ENCODE results near the gene CCNG2.

Gene CCNG2

DNA sequence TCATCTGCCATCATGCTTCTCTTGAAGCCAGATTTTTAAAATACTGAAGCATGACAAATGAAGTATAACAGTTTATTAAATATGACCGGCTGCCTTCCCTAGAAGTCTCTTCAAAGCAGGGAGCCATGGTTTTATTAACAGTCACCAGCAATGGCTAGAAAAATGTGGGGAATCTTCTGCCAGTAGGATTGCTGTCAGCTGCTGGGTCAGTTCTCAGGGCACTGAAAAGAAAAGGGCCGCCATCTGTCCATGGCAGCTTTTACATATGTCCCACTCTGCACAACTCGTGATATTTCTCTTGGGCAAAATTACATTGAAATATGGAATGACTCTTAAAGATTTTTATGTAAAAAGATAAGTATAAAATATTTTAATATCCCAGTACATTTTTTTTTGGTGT is 2.8 kb downstream of the CCNG2 start:
- Histone ChIP-seq H4K8ac (ENCODE audit: low read depth, low read length) (no peak overlapping the region), H2AK5ac (ENCODE audit: low read length) (no peak overlapping the region), H3K36me3 (ENCODE audit: control insufficient read depth, insufficient read depth, low read length) (peaks cover 4% of the 10 kb centered on the region), H3K4me3 (ENCODE audit: low read length) (no peak overlapping the region), H3K18ac (ENCODE audit: low read length) (no peak overlapping the region), H3K27me3 (ENCODE audit: insufficient read depth, low read length, poor library complexity) (no peaks in the 10 kb centered on the region), H3K27ac (ENCODE audit: low read depth, low read length) (no peak overlapping the region), H3K79me2 (ENCODE audit: control insufficient read depth, insufficient read depth, low read length) (peaks cover 10% of the 10 kb centered on the region), H3K4me2 (ENCODE audit: low read length) (no peak overlapping the region), H3K23ac (ENCODE audit: low read length) (no peak overlapping the region), H3K4me1 (ENCODE audit: control insufficient read depth, low read depth, low read length) (no peaks in the 10 kb centered on the region), H2BK15ac (replicated peaks; ENCODE audit: low read depth) (no peak overlapping the region), H3K4ac (ENCODE audit: low read depth, low read length) (no peak overlapping the region), H4K5ac (ENCODE audit: low read length) (no peak overlapping the region), H3K79me1 (ENCODE audit: low read length) (no peaks in the 10 kb centered on the region), H3K56ac (ENCODE audit: low read length) (no peak overlapping the region), H2BK5ac (ENCODE audit: low read length) (no peak overlapping the region), H2BK120ac (ENCODE audit: low read depth, low read length) (no peak overlapping the region), H3K9ac (ENCODE audit: low read length) (peak overlapping the region; percentile 31)
- DNase-seq = no peak
- whole genome bisulfite sequencing (ENCODE audit: extremely low coverage, insufficient coverage, low lambda C conversion rate) = no CpG with 5 or more reads among the region's 3 CpGs

DNA sequence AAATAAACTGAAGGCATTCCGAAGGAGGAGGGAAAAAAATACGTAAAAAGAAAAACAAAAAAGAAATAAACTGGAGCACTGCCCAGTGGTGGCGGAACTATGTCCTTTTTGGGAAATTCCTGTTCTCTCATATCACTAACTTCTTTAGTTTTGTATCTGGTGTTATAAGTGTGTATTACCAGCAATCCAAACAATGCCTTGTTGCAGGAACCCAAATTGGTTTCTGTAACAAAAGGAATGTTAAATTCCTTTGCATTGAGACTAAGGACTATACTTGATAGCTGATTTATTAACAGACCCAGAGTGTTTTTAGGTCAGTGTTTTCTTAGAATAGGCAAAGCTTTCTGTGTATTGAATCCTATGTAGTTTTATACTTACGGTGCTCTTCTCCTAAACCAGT is 6.6 kb downstream of the CCNG2 start:
- no peaks in the 10 kb centered on the region for H3K4me1 ChIP-seq (ENCODE audit: control insufficient read depth, low read depth, low read length)
- H3K4me2 ChIP-seq (ENCODE audit: low read length) = no peak overlapping the region
- no peak overlapping the region for H3K9ac ChIP-seq (ENCODE audit: low read length)
- H3K4me3 ChIP-seq (ENCODE audit: low read length) = no peak overlapping the region
- no peak overlapping the region for H2BK15ac ChIP-seq (replicated peaks; ENCODE audit: low read depth)
- H3K27ac ChIP-seq (ENCODE audit: low read depth, low read length) = no peak overlapping the region
- no peak overlapping the region for H3K18ac ChIP-seq (ENCODE audit: low read length)
- H3K79me1 ChIP-seq (ENCODE audit: low read length) = no peaks in the 10 kb centered on the region
- H3K36me3 ChIP-seq (ENCODE audit: control insufficient read depth, insufficient read depth, low read length) = peaks cover 4% of the 10 kb centered on the region
- H3K27me3 ChIP-seq (ENCODE audit: insufficient read depth, low read length, poor library complexity) = no peaks in the 10 kb centered on the region
- no peak overlapping the region for H2BK5ac ChIP-seq (ENCODE audit: low read length)
- no CpG with 5 or more reads among the region's 4 CpGs for WGBS (ENCODE audit: extremely low coverage, insufficient coverage, low lambda C conversion rate)
- no peak overlapping the region for H4K8ac ChIP-seq (ENCODE audit: low read depth, low read length)
- no peak overlapping the region for H3K4ac ChIP-seq (ENCODE audit: low read depth, low read length)
- H4K5ac ChIP-seq (ENCODE audit: low read length) = no peak overlapping the region
- H2BK120ac ChIP-seq (ENCODE audit: low read depth, low read length) = no peak overlapping the region
- no peak for DNase-seq
- no peak overlapping the region for H2AK5ac ChIP-seq (ENCODE audit: low read length)
- no peak overlapping the region for H3K23ac ChIP-seq (ENCODE audit: low read length)
- peaks cover 2% of the 10 kb centered on the region for H3K79me2 ChIP-seq (ENCODE audit: control insufficient read depth, insufficient read depth, low read length)
- no peak overlapping the region for H3K56ac ChIP-seq (ENCODE audit: low read length)

DNA sequence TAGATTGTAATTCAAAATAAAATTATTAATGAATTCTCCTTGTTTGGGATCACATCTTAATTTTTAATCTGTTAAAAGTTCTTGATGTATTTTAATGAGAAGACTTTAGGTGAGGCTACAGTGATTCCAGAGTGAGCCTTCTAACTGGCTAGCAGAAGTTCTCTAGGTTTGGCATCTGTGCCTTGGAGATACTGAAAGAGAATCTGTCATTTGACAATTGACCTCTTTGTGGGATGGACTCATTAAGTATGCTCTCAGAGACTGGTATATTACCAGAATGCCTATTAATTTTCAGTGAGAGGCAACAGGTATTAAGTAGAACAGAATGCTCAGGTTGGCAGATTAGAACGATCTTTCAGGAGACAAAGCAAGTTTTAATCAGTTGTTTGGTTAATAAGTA is 10.2 kb downstream of the CCNG2 start:
- H3K9ac ChIP-seq (ENCODE audit: low read length) = no peak overlapping the region
- no peak for DNase-seq
- no peak overlapping the region for H3K4me2 ChIP-seq (ENCODE audit: low read length)
- no peak overlapping the region for H3K4ac ChIP-seq (ENCODE audit: low read depth, low read length)
- WGBS (ENCODE audit: extremely low coverage, insufficient coverage, low lambda C conversion rate) = no CpG with 5 or more reads among the region's 1 CpG
- H3K27ac ChIP-seq (ENCODE audit: low read depth, low read length) = no peak overlapping the region
- no peak overlapping the region for H2BK15ac ChIP-seq (replicated peaks; ENCODE audit: low read depth)
- no peak overlapping the region for H4K8ac ChIP-seq (ENCODE audit: low read depth, low read length)
- no peaks in the 10 kb centered on the region for H3K4me1 ChIP-seq (ENCODE audit: control insufficient read depth, low read depth, low read length)
- H4K5ac ChIP-seq (ENCODE audit: low read length) = no peak overlapping the region
- H2BK120ac ChIP-seq (ENCODE audit: low read depth, low read length) = no peak overlapping the region
- no peaks in the 10 kb centered on the region for H3K79me2 ChIP-seq (ENCODE audit: control insufficient read depth, insufficient read depth, low read length)
- H3K4me3 ChIP-seq (ENCODE audit: low read length) = no peak overlapping the region
- no peaks in the 10 kb centered on the region for H3K27me3 ChIP-seq (ENCODE audit: insufficient read depth, low read length, poor library complexity)
- no peak overlapping the region for H3K23ac ChIP-seq (ENCODE audit: low read length)
- H2BK5ac ChIP-seq (ENCODE audit: low read length) = no peak overlapping the region
- no peak overlapping the region for H3K18ac ChIP-seq (ENCODE audit: low read length)
- H2AK5ac ChIP-seq (ENCODE audit: low read length) = no peak overlapping the region
- H3K36me3 ChIP-seq (ENCODE audit: control insufficient read depth, insufficient read depth, low read length) = peaks cover 4% of the 10 kb centered on the region
- no peak overlapping the region for H3K56ac ChIP-seq (ENCODE audit: low read length)
- no peaks in the 10 kb centered on the region for H3K79me1 ChIP-seq (ENCODE audit: low read length)

DNA sequence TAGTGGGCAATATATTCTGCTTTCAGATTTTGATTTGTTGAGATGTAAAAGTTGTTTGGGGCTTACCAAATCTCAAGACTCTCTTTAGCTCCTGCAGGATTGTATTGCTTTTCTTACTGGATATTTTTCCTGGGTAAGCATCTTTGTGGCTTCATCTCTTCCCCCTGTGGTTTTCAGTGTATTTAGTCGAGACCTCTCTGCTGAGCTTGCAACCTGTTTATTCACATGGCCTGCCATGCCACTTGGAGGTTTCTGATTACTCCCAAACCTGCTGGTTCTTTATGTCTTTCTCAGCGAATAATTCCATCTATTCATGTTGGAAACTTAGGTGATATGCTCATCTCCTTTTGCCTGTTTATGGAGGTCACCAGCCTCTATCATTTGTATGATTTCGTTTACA is 10.9 kb downstream of the CCNG2 start:
- no peak overlapping the region for H3K23ac ChIP-seq (ENCODE audit: low read length)
- no peak overlapping the region for H2BK120ac ChIP-seq (ENCODE audit: low read depth, low read length)
- no CpG with 5 or more reads among the region's 3 CpGs for WGBS (ENCODE audit: extremely low coverage, insufficient coverage, low lambda C conversion rate)
- no peak overlapping the region for H3K4ac ChIP-seq (ENCODE audit: low read depth, low read length)
- no peak overlapping the region for H3K27ac ChIP-seq (ENCODE audit: low read depth, low read length)
- no peak overlapping the region for H4K8ac ChIP-seq (ENCODE audit: low read depth, low read length)
- peaks cover 4% of the 10 kb centered on the region for H3K36me3 ChIP-seq (ENCODE audit: control insufficient read depth, insufficient read depth, low read length)
- H2BK15ac ChIP-seq (replicated peaks; ENCODE audit: low read depth) = no peak overlapping the region
- no peak for DNase-seq
- H2BK5ac ChIP-seq (ENCODE audit: low read length) = no peak overlapping the region
- no peak overlapping the region for H3K4me3 ChIP-seq (ENCODE audit: low read length)
- no peak overlapping the region for H3K18ac ChIP-seq (ENCODE audit: low read length)
- H3K79me1 ChIP-seq (ENCODE audit: low read length) = no peaks in the 10 kb centered on the region
- no peak overlapping the region for H4K5ac ChIP-seq (ENCODE audit: low read length)
- no peak overlapping the region for H3K4me2 ChIP-seq (ENCODE audit: low read length)
- H3K79me2 ChIP-seq (ENCODE audit: control insufficient read depth, insufficient read depth, low read length) = no peaks in the 10 kb centered on the region
- no peaks in the 10 kb centered on the region for H3K4me1 ChIP-seq (ENCODE audit: control insufficient read depth, low read depth, low read length)
- H3K9ac ChIP-seq (ENCODE audit: low read length) = no peak overlapping the region
- no peaks in the 10 kb centered on the region for H3K27me3 ChIP-seq (ENCODE audit: insufficient read depth, low read length, poor library complexity)
- H2AK5ac ChIP-seq (ENCODE audit: low read length) = no peak overlapping the region
- no peak overlapping the region for H3K56ac ChIP-seq (ENCODE audit: low read length)

DNA sequence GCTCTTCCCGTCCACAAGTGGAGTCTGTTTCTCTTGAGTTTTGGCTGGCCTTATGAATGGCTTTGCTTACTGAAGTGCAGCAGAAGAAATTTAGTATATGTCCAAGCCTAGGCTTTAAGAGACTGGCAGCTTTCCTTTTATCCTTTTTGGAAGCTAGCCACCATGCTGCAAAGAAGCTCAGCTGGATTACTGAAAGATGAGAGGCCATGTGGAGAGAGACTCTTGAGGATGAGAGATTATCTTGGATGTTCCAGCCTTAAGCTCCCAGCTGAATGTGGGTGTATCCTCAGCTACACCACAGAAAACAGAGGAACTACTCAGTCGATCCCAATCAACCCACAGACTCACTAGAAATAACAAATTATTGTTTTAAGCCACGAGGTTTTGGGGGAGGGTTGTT is 12.5 kb downstream of the CCNG2 start:
- no peaks in the 10 kb centered on the region for H3K4me1 ChIP-seq (ENCODE audit: control insufficient read depth, low read depth, low read length)
- no peaks in the 10 kb centered on the region for H3K27me3 ChIP-seq (ENCODE audit: insufficient read depth, low read length, poor library complexity)
- H3K23ac ChIP-seq (ENCODE audit: low read length) = no peak overlapping the region
- WGBS (ENCODE audit: extremely low coverage, insufficient coverage, low lambda C conversion rate) = no CpG with 5 or more reads among the region's 3 CpGs
- H2BK5ac ChIP-seq (ENCODE audit: low read length) = no peak overlapping the region
- no peak overlapping the region for H2BK120ac ChIP-seq (ENCODE audit: low read depth, low read length)
- H3K56ac ChIP-seq (ENCODE audit: low read length) = no peak overlapping the region
- no peaks in the 10 kb centered on the region for H3K79me1 ChIP-seq (ENCODE audit: low read length)
- no peak overlapping the region for H3K4ac ChIP-seq (ENCODE audit: low read depth, low read length)
- H3K36me3 ChIP-seq (ENCODE audit: control insufficient read depth, insufficient read depth, low read length) = peaks cover 2% of the 10 kb centered on the region
- no peak overlapping the region for H4K5ac ChIP-seq (ENCODE audit: low read length)
- H3K27ac ChIP-seq (ENCODE audit: low read depth, low read length) = no peak overlapping the region
- H3K79me2 ChIP-seq (ENCODE audit: control insufficient read depth, insufficient read depth, low read length) = no peaks in the 10 kb centered on the region
- no peak overlapping the region for H3K4me3 ChIP-seq (ENCODE audit: low read length)
- H4K8ac ChIP-seq (ENCODE audit: low read depth, low read length) = no peak overlapping the region
- H2AK5ac ChIP-seq (ENCODE audit: low read length) = no peak overlapping the region
- no peak overlapping the region for H3K18ac ChIP-seq (ENCODE audit: low read length)
- H3K4me2 ChIP-seq (ENCODE audit: low read length) = no peak overlapping the region
- no peak for DNase-seq
- no peak overlapping the region for H3K9ac ChIP-seq (ENCODE audit: low read length)
- H2BK15ac ChIP-seq (replicated peaks; ENCODE audit: low read depth) = no peak overlapping the region

DNA sequence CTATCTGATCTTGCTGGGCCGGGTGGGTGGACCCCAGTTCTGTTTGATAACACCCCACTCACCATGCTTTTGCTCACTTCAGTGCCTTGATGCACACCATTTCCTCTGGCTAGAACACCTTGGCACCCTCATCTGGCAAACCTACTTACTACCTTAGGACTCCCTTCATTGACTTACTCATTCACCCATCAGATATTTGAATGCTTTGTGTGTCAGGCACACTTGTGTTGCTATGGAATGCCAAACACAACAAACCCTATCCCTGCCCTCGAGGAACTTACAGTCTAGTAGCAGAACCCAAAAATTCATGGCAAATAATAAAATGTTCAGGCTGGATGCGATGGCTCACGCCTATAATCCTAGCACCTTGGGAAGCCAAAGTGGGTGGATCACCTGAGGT is 13.9 kb downstream of the CCNG2 start:
- Histone ChIP-seq H2BK120ac (ENCODE audit: low read depth, low read length) (no peak overlapping the region), H3K36me3 (ENCODE audit: control insufficient read depth, insufficient read depth, low read length) (peaks cover 2% of the 10 kb centered on the region), H2AK5ac (ENCODE audit: low read length) (no peak overlapping the region), H4K8ac (ENCODE audit: low read depth, low read length) (no peak overlapping the region), H3K79me2 (ENCODE audit: control insufficient read depth, insufficient read depth, low read length) (no peaks in the 10 kb centered on the region), H3K4me2 (ENCODE audit: low read length) (no peak overlapping the region), H3K27ac (ENCODE audit: low read depth, low read length) (no peak overlapping the region), H3K4me1 (ENCODE audit: control insufficient read depth, low read depth, low read length) (no peaks in the 10 kb centered on the region), H4K5ac (ENCODE audit: low read length) (no peak overlapping the region), H3K79me1 (ENCODE audit: low read length) (no peaks in the 10 kb centered on the region), H3K23ac (ENCODE audit: low read length) (no peak overlapping the region), H3K4ac (ENCODE audit: low read depth, low read length) (no peak overlapping the region), H2BK15ac (replicated peaks; ENCODE audit: low read depth) (no peak overlapping the region), H3K56ac (ENCODE audit: low read length) (no peak overlapping the region), H3K18ac (ENCODE audit: low read length) (no peak overlapping the region), H2BK5ac (ENCODE audit: low read length) (no peak overlapping the region), H3K27me3 (ENCODE audit: insufficient read depth, low read length, poor library complexity) (no peaks in the 10 kb centered on the region), H3K4me3 (ENCODE audit: low read length) (no peak overlapping the region), H3K9ac (ENCODE audit: low read length) (no peak overlapping the region)
- WGBS (ENCODE audit: extremely low coverage, insufficient coverage, low lambda C conversion rate) = no CpG with 5 or more reads among the region's 4 CpGs
- DNase-seq = peak; percentile 47
